ENCODE data around the gene GRIN2C. TPM values are rescaled to one million over a fixed set of nuclear protein-coding genes. Genes with fewer than 3 reads are reported as not detected.

GRIN2C gene
- total and polyA plus RNA-seq, 9 of the 15 experiments (the other 6 are each of a cell fraction or from before 2014, with no cell fraction given): under 0.01 to 0.33 (median 0.10) TPM; not detected in 2

DNA sequence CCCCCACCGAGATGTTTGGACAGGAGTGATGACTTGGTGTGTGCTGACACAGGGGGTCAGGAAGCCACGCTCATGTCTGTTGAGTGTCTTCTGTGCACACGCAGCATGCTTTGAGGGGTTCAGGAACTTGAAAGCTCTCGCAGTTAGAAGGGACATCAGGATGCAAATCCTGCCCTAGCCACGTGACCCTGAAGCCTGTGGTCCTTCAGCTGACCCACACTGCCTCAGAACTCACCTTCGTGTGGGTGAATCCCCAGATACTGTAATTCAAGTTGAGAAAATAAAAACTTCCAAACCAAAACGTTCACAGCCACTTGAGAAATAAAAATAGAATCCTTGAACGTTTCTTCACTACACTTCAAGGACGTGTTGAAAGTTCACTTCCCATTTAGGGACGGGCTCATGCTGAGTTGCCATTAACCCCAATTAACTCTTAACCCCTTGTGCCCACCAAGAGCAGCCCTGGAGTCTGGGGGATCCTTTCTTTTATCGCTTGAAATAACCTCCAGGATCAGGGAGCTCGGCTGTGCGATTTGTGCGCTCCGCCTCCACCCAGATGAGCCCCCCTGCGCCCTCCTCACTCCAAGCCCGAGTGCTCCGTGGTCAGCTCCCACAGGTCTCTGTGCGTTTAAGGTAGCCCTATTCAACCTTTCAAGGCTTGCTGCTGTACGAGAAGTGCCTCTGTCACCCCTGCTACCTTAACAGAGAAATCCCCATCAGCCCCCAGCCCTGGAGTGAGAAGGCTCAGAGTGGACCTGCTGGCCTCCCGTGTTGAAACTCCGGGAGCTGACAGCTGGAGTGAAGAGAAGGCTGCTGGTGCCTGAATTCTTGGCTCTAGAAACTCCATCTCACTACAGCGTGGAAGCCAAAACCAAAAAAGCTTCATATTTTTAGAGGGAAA lies 47.3 kb downstream of the GRIN2C start:
- no peak overlapping the region for H3K4me2 ChIP-seq (ENCODE audit: insufficient read depth, low read length)
- H3K27ac ChIP-seq (ENCODE audit: extremely low read depth, low read depth, low read length): no peak overlapping the region
- no peaks in the 10 kb centered on the region; the same call in 1 of the 2 replicates for H4K20me1 ChIP-seq (replicated peaks; ENCODE audit: control insufficient read depth, insufficient read depth, low read length)
- DNase-seq (ENCODE audit: extremely low read depth in 1 of 4, low spot score in 3 of 4) (no peak), FAIRE-seq (no peak), ATAC-seq (no peak)
- no peak overlapping the region for H3K4me3 ChIP-seq
- POLR2A ChIA-PET: interaction anchor here (0.8 kb wide), 1 partner anchor 19 kb away, joined by 3 read pairs; no protein-coding TSS in a partner anchor
- H3K27me3 ChIP-seq (ENCODE audit: control insufficient read depth in 2 of 2, insufficient read depth in 2 of 2, low read length in 2 of 2): no peaks in the 10 kb centered on the region
- CTCF ChIA-PET (ENCODE audit: low intra/inter-chr PET ratio): no interaction called here
- no peaks in the 10 kb centered on the region for H3K4me1 ChIP-seq (replicated peaks in 1 of 2; ENCODE audit: control insufficient read depth in 2 of 2, insufficient read depth in 2 of 2, low read length in 2 of 2)
- intact Hi-C loops (cut with micrococcal nuclease): no loop called here
- H3K9me3 ChIP-seq (replicated peaks; ENCODE audit: control insufficient read depth, insufficient read depth, low read depth, low read length): no peaks in the 10 kb centered on the region
- H3K79me2 ChIP-seq (ENCODE audit: control insufficient read depth, insufficient read depth, low read length): no peaks in the 10 kb centered on the region
- H2AFZ ChIP-seq (ENCODE audit: low read depth, low read length): no peak overlapping the region
- no TSS peak for BruUV-seq (replicated peaks)
- WGBS (ENCODE audit: insufficient coverage, low coverage, missing lambda C conversion rate): 60% methylated on average over 21 of the region's 23 CpGs
- in situ Hi-C loops (cut with MboI): no loop called here
- H3K9me1 ChIP-seq (ENCODE audit: control insufficient read depth, insufficient read depth, low read length): no peaks in the 10 kb centered on the region
- H3K9ac ChIP-seq (ENCODE audit: insufficient read depth in 1 of 2, low read depth in 2 of 2, low read length in 2 of 2): no peak overlapping the region; a peak in 1 of 4 replicates
- no peaks in the 10 kb centered on the region; the same call in 1 of the 3 replicates for H3K36me3 ChIP-seq (ENCODE audit: control insufficient read depth, insufficient read depth, low read length)
- TF ChIP-seq, protein P1, sequence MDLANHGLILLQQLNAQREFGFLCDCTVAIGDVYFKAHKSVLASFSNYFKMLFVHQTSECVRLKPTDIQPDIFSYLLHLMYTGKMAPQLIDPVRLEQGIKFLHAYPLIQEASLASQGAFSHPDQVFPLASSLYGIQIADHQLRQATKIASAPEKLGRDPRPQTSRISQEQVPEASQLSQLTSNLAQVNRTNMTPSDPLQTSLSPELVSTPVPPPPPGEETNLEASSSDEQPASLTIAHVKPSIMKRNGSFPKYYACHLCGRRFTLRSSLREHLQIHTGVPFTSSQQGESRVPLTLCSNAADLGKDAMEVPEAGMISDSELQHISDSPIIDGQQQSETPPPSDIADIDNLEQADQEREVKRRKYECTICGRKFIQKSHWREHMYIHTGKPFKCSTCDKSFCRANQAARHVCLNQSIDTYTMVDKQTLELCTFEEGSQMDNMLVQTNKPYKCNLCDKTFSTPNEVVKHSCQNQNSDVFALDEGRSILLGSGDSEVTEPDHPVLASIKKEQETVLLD (IDR thresholded peaks at IDR 0.05): no peak
- TF ChIP-seq HDGF (IDR thresholded peaks at IDR 0.05) (no peak), SRSF7 (optimal IDR thresholded peaks at IDR 0.05; ENCODE audit: low read depth, low read length) (no peak), NR2C1 (IDR thresholded peaks at IDR 0.05) (no peak), NR2C1 (tag; IDR thresholded peaks at IDR 0.05) (no peak), ZNF217 (CRISPR knock-in tag; IDR thresholded peaks at IDR 0.05) (no peak), ZKSCAN3 (CRISPR knock-in tag; IDR thresholded peaks at IDR 0.05) (no peak), KDM1A (IDR thresholded peaks at IDR 0.05) (no peak), TEAD4 (IDR thresholded peaks at IDR 0.05; ENCODE audit: low read length) (no peak), TEAD4 (CRISPR knock-in tag; IDR thresholded peaks at IDR 0.05; ENCODE audit: borderline replicate concordance) (no peak), ETS2 (tag; IDR thresholded peaks at IDR 0.05; ENCODE audit: borderline replicate concordance, poor library complexity, severe bottlenecking) (no peak), GABPA (tag; conservative IDR thresholded peaks at IDR 0.05; ENCODE audit: low read depth) (no peak), KLF16 (IDR thresholded peaks at IDR 0.05) (no peak), ZEB2 (IDR thresholded peaks at IDR 0.05) (no peak)
- TF ChIP-seq, protein P2, sequence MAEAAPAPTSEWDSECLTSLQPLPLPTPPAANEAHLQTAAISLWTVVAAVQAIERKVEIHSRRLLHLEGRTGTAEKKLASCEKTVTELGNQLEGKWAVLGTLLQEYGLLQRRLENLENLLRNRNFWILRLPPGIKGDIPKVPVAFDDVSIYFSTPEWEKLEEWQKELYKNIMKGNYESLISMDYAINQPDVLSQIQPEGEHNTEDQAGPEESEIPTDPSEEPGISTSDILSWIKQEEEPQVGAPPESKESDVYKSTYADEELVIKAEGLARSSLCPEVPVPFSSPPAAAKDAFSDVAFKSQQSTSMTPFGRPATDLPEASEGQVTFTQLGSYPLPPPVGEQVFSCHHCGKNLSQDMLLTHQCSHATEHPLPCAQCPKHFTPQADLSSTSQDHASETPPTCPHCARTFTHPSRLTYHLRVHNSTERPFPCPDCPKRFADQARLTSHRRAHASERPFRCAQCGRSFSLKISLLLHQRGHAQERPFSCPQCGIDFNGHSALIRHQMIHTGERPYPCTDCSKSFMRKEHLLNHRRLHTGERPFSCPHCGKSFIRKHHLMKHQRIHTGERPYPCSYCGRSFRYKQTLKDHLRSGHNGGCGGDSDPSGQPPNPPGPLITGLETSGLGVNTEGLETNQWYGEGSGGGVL (CRISPR knock-in tag; IDR thresholded peaks at IDR 0.05): no peak
- TF ChIP-seq, protein P3, sequence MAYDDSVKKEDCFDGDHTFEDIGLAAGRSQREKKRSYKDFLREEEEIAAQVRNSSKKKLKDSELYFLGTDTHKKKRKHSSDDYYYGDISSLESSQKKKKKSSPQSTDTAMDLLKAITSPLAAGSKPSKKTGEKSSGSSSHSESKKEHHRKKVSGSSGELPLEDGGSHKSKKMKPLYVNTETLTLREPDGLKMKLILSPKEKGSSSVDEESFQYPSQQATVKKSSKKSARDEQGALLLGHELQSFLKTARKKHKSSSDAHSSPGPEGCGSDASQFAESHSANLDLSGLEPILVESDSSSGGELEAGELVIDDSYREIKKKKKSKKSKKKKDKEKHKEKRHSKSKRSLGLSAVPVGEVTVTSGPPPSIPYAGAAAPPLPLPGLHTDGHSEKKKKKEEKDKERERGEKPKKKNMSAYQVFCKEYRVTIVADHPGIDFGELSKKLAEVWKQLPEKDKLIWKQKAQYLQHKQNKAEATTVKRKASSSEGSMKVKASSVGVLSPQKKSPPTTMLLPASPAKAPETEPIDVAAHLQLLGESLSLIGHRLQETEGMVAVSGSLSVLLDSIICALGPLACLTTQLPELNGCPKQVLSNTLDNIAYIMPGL (CRISPR knock-in tag; IDR thresholded peaks at IDR 0.05): no peak

Measured in K562 (cell line).